Bronchial epithelial cell (primary cell): ENCODE data around the gene HS1BP3. TPM values are rescaled to one million over a fixed set of nuclear protein-coding genes. Genes with fewer than 3 reads are reported as not detected.
A peak's percentile ranks its signal among the peaks of the same experiment; 100 is the strongest.

ENCODE experiments used
- DNase-seq: peaks from one replicate; pipeline ENCODE4 v3.0.0-alpha.2; 2010; ENCODE audit warnings: low read depth
- FAIRE-seq: peaks from 2 replicates; lab custom pipeline; 2011; peaks lifted over from hg19 to GRCh38; lab: Jason Lieb, UNC
- H3K27me3 ChIP-seq: 2 replicates; pipeline ENCODE4 v1.5.1; 2011; ENCODE audit warnings: low read length; ENCODE audit not compliant: control insufficient read depth, insufficient read depth
- H3K36me3 ChIP-seq: 2 replicates; pipeline ENCODE4 v1.5.1; 2011; ENCODE audit warnings: low read length; ENCODE audit not compliant: control insufficient read depth, insufficient read depth
- H3K4me3 ChIP-seq: 2 replicates; pipeline ENCODE4 v1.5.1; 2011; ENCODE audit warnings: mild to moderate bottlenecking, low read depth, low read length, control low read depth
- CTCF ChIP-seq: IDR thresholded peaks from 2 replicates; pipeline ENCODE4 v1.5.1; 2011; ENCODE audit warnings: mild to moderate bottlenecking, moderate library complexity, low read length, control low read depth, inconsistent platforms; ENCODE audit not compliant: insufficient read depth, severe bottlenecking
- total RNA-seq: library from RNA; depleted of rRNA; stranded (reverse); fragments of >200 nt; gene quantifications from 2 replicates; pipeline ENCODE4 v1.2.1, GENCODE V29; 2014

HS1BP3 gene
- total RNA-seq, 1 donor from 2014 or later: 27.6 TPM

GRCh38 chr2:20634507-20635112, 16.3 kb downstream of the HS1BP3 start:
- no peak for TF ChIP-seq CTCF
- peaks cover 4% of the 10 kb centered on the region for H3K36me3 ChIP-seq
- DNase-seq: peak; percentile 58
- no peaks in the 10 kb centered on the region for H3K27me3 ChIP-seq
- no peak for FAIRE-seq
- no peak overlapping the region for H3K4me3 ChIP-seq

GRCh38 chr2:20633794-20634506, 16.9 kb downstream of the HS1BP3 start:
- H3K4me3 ChIP-seq: no peak overlapping the region
- FAIRE-seq: no peak
- H3K36me3 ChIP-seq: peaks cover 4% of the 10 kb centered on the region
- peak; percentile 19 for TF ChIP-seq CTCF
- DNase-seq: peak; percentile 35
- H3K27me3 ChIP-seq: no peaks in the 10 kb centered on the region

- H3K27me3 ChIP-seq: no peaks in the 10 kb centered on the region
- FAIRE-seq: no peak
- DNase-seq: no peak
Measured at GRCh38 chr2:20633001-20633400, 17.9 kb downstream of the HS1BP3 start.

DNA sequence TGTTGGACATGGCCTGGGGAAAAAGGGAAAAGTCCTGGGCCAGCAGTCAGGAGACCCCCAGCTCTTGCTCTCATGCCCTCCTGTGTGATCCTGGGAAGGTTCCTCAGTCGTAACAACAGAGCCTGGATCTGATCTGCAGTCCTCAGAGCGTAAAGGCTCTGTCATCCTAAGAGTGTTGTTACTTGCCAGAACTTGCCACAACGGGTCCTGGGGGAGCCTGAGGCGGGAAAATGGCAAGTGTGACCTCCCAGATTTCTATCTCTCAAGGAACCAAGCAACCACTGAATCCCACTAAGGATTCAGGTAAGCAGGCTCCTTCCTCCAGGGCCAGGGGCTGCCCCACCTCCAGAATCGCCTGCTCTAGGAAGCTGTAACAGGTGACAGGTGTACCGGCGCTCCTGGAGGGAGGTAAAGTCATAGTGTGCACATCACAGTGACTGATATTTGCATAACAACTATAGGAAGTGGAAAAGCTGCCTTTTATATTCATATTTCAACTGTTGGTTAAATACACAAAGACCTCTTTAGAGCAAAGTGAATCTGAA, 18.4 kb downstream of the HS1BP3 start:
- H3K4me3 ChIP-seq: no peak overlapping the region
- TF ChIP-seq CTCF: no peak
- peaks cover 4% of the 10 kb centered on the region for H3K36me3 ChIP-seq
- DNase-seq: peak; percentile 70
- FAIRE-seq: no peak
- no peaks in the 10 kb centered on the region for H3K27me3 ChIP-seq

More at GRCh38 chr2:20633001-20633400, 17.9 kb downstream of the HS1BP3 start:
- TF ChIP-seq CTCF: no peak
- Histone ChIP-seq H3K4me3 (no peak overlapping the region), H3K36me3 (peaks cover 4% of the 10 kb centered on the region)

DNA sequence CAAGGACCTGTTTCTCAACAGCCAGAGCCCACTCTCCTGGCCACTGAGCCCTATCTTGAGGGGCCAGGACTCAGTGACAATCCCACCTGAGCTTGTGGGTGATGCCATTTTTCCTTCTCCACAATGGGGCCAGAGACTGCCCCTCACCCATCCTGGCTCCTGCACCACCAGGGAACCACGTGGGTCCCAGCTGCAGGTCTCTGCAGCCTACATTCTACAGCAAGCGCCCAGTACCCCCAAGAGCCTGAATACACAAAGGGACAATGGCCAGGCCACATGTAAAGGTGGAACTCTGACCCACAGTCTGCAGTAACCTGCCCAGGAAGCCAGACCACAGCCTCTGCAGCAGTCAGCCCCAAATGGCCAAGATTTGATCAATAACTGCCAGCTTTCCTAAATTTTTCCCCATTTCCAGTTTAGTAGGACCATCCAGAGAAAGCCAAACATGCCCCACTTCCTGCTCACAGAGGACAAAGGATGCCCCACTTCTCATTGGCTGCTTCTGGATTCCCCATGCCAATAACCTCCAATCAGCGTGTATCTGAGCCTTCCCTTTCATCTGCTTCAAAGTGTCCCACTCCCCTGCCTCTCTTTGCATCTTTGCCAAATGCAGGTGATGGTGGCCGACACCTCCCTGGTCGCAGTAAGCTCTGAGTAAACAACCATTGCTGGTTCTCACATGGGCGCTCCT, 19.1 kb downstream of the HS1BP3 start:
- Histone ChIP-seq H3K4me3 (no peak overlapping the region), H3K27me3 (no peaks in the 10 kb centered on the region), H3K36me3 (peaks cover 4% of the 10 kb centered on the region)
- FAIRE-seq (peak; percentile 7), DNase-seq (no peak)
- no peak for TF ChIP-seq CTCF
